Glutamatergic neuron (in vitro differentiated cells): ENCODE results near the gene TAF1B. TPM values are rescaled to one million over a fixed set of nuclear protein-coding genes. Genes with fewer than 3 reads are reported as not detected.

Experiments used
- DNase-seq: peaks from one replicate; pipeline ENCODE4 v3.0.0; 2022
- H3K27ac Mint-ChIP-seq: one replicate; pipeline ENCODE4 v1.8.0; 2020; ENCODE audit warnings: mild to moderate bottlenecking, mixed read lengths, inconsistent platforms; ENCODE audit not compliant: unreplicated experiment
- H3K27me3 Mint-ChIP-seq: one replicate; pipeline ENCODE4 v1.8.0; 2020; ENCODE audit warnings: mild to moderate bottlenecking, moderate library complexity, mixed read lengths, inconsistent platforms; ENCODE audit not compliant: unreplicated experiment
- H3K36me3 Mint-ChIP-seq: one replicate; pipeline ENCODE4 v1.8.0; 2020; ENCODE audit warnings: mild to moderate bottlenecking, mixed read lengths, inconsistent platforms; ENCODE audit not compliant: unreplicated experiment
- H3K4me1 Mint-ChIP-seq: one replicate; pipeline ENCODE4 v1.8.0; 2020; ENCODE audit warnings: mild to moderate bottlenecking, low read depth, mixed read lengths, inconsistent platforms; ENCODE audit not compliant: unreplicated experiment
- H3K4me3 Mint-ChIP-seq: one replicate; pipeline ENCODE4 v1.8.0; 2020; ENCODE audit warnings: mild to moderate bottlenecking, mixed read lengths, inconsistent platforms; ENCODE audit not compliant: unreplicated experiment
- H3K9me3 Mint-ChIP-seq: one replicate; pipeline ENCODE4 v1.8.0; 2020; ENCODE audit warnings: mild to moderate bottlenecking, moderate library complexity, mixed read lengths, inconsistent platforms; ENCODE audit not compliant: unreplicated experiment
- CTCF ChIP-seq: fragments of 200-600 bp; sonication (generic); IDR thresholded peaks from one replicate; pipeline ENCODE4 v1.5.0; 2021; ENCODE audit not compliant: partially characterized antibody, unreplicated experiment
- total RNA-seq: library from RNA; stranded (reverse); fragmentation: NEBNext Ultra II Directional; extraction: Animal tissue kit (Norgen Biotek cat#: 25700); gene quantifications from one replicate; pipeline ENCODE4 v1.2.1, GENCODE V29; 2021; ENCODE audit not compliant: unreplicated experiment

TAF1B gene
- total RNA-seq, 1 donor from 2014 or later, result 16.7 TPM

DNA sequence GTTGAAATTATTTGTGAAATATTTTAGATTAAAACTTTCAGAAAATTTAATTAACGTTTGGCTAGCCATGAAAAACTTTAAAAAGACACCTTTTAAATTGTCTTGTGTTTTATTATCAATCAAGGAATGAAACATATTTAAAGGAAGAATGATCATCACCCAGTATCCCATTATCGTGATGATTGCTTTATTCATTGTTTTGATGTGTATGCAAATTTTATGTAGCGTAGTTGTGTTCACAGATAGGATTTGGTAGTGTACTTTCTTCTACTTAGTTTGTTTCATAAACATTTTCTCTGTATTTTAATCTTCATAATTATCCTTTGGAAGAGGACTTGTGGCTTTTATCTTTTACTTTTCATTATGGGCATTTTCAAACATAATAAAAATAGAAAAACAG is 116.0 kb downstream of the TAF1B start:
- Mint-ChIP-seq H3K9me3 (no peaks in the 10 kb centered on the region), H3K27ac (no peak overlapping the region), H3K36me3 (no peaks in the 10 kb centered on the region), H3K4me3 (no peak overlapping the region), H3K4me1 (peaks cover 4% of the 10 kb centered on the region), H3K27me3 (no peaks in the 10 kb centered on the region)
- no peak for DNase-seq
- no peak for TF ChIP-seq CTCF

DNA sequence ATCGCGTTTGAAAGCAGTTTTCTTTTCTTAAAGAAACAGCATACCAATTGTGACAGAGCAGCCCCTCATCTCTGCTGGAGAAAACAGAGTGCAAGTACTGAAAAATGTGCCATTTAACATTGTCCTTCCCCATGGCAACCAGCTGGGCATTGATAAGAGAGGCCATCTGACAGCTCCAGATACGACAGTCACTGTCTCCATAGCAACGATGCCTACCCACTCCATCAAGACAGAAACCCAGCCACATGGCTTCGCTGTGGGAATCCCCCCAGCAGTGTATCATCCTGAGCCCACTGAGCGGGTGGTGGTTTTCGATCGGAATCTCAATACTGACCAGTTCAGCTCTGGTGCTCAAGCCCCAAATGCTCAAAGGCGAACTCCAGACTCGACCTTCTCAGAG is 117.7 kb downstream of the TAF1B start:
- Mint-ChIP-seq H3K27ac (no peak overlapping the region), H3K36me3 (no peaks in the 10 kb centered on the region), H3K4me3 (no peak overlapping the region), H3K4me1 (no peaks in the 10 kb centered on the region), H3K27me3 (no peaks in the 10 kb centered on the region), H3K9me3 (no peaks in the 10 kb centered on the region)
- DNase-seq, result no peak
- TF ChIP-seq CTCF, result no peak

DNA sequence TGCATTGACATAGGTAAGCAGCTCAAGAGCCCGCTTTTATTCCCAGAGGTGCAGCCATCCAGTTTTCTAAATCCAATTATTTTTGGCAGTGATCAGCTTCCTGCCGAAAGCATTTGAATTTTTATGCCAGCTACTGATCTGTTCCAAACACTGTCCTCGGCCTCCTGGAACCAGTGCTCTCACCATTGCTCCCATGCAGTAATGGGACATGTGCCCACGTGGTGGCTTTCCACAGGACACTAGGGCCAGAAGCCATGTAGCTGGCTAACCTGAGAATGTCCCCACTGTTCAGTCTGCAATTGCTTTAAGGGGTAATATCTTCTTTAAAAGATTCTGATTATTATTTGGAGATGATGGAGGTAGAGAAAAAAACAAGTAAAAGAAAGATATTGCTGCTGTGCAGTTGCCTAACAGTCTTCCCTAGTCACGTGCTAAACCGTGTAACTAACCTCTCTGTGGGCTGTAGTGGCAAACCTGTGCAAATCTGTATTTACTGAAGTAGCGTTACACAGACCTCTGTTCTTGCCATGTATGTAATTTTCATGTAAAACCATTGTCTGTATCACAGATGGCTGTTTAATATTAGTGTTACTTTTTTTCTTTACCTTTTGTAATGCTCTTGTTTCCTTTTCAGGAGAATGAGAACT is 121.2 kb downstream of the TAF1B start:
- Mint-ChIP-seq H3K36me3 (no peaks in the 10 kb centered on the region), H3K9me3 (no peaks in the 10 kb centered on the region), H3K4me1 (peaks cover 2% of the 10 kb centered on the region), H3K4me3 (no peak overlapping the region), H3K27me3 (no peaks in the 10 kb centered on the region), H3K27ac (no peak overlapping the region)
- no peak for DNase-seq
- TF ChIP-seq CTCF, result no peak

- H3K9me3 Mint-ChIP-seq, result no peaks in the 10 kb centered on the region
- DNase-seq, result no peak
- no peak for TF ChIP-seq CTCF
- no peak overlapping the region for H3K4me3 Mint-ChIP-seq
- no peaks in the 10 kb centered on the region for H3K27me3 Mint-ChIP-seq
- H3K36me3 Mint-ChIP-seq, result no peaks in the 10 kb centered on the region
- peaks cover 3% of the 10 kb centered on the region for H3K4me1 Mint-ChIP-seq
- no peak overlapping the region for H3K27ac Mint-ChIP-seq
Measured at GRCh38 chr2:9965119-9965822, 122.0 kb downstream of the TAF1B start.

DNA sequence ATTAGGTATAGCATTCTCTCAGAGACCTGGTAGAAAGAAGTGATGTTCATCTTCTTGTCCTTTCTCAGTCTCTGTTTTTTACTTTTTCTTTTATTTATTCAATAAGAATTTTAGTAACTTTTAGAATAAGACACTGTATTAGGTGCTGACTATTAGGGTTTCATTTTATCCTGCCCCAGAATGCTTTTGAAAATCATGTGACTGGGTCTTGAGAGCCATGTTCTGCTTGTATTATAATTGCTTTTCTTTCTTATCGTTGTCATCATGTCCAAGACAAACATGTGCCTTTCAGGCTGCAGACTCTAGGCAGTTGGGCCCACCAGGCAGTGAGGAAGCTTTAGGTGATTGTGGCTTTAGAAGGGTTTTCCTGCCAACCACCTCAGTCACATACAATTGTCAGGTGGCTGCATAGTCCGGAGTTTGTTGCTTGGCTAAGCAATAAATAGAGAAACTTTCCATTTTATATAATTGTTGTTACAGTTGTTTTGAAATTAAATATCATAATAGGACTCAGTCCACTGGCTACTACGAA is 123.3 kb downstream of the TAF1B start:
- Mint-ChIP-seq H3K27me3 (no peaks in the 10 kb centered on the region), H3K36me3 (no peaks in the 10 kb centered on the region), H3K4me1 (peaks cover 11% of the 10 kb centered on the region), H3K27ac (no peak overlapping the region), H3K4me3 (no peak overlapping the region), H3K9me3 (peaks cover 2% of the 10 kb centered on the region)
- no peak for TF ChIP-seq CTCF
- DNase-seq, result no peak
